Esophagus squamous epithelium (tissue), 4 donors: ENCODE data around the gene OXCT1.

ENCODE experiments used
- POLR2A ChIP-seq, 4 donors: fragments of 450-650 bp; IDR thresholded peaks; one replicate each; pipeline ENCODE4 v1.6.1; 2017; ENCODE audit warnings: antibody characterized with exemption in 4 of 4, mild to moderate bottlenecking in 4 of 4, moderate library complexity in 3 of 4
- TF ChIP-seq, protein P1 (sequence below), 6 experiments: fragments of 450-650 bp in 4 of 6; fragments of 200-600 bp in 2 of 6; sonication (generic) in 2 of 6; IDR thresholded peaks; one replicate each; pipeline ENCODE4 v1.5.1; 2016 to 2019; ENCODE audit warnings: antibody characterized with exemption in 6 of 6, mild to moderate bottlenecking in 4 of 6, moderate library complexity in 4 of 6

DNA sequence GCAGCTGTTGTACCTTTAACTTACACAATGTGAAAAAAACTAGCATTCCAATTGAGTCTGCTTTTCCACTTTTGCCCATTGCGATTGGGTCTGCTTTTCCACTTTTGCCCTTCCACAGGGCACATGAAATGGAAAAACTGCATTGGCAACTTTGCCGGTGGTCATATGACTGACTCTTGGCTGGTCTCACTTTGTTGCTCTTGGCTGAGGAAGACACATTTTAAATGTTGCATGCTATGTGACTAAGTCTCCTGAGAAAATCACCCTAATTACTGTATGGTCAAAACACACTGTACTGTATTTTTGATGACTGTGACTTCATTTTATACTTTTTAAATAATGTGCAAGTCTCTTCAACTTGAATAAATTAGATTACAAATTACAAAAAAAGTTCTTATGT, 1.6 kb upstream of the OXCT1 start:
- TF ChIP-seq, protein P1, sequence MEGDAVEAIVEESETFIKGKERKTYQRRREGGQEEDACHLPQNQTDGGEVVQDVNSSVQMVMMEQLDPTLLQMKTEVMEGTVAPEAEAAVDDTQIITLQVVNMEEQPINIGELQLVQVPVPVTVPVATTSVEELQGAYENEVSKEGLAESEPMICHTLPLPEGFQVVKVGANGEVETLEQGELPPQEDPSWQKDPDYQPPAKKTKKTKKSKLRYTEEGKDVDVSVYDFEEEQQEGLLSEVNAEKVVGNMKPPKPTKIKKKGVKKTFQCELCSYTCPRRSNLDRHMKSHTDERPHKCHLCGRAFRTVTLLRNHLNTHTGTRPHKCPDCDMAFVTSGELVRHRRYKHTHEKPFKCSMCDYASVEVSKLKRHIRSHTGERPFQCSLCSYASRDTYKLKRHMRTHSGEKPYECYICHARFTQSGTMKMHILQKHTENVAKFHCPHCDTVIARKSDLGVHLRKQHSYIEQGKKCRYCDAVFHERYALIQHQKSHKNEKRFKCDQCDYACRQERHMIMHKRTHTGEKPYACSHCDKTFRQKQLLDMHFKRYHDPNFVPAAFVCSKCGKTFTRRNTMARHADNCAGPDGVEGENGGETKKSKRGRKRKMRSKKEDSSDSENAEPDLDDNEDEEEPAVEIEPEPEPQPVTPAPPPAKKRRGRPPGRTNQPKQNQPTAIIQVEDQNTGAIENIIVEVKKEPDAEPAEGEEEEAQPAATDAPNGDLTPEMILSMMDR (IDR thresholded peaks at IDR 0.05) = no peak
- TF ChIP-seq POLR2A (IDR thresholded peaks at IDR 0.05) = no peak
